Neural cell (in vitro differentiated cells): Measurements from ENCODE around the gene TOGARAM1. TPM values are rescaled to one million over a fixed set of nuclear protein-coding genes. Genes with fewer than 3 reads are reported as not detected.

Experiments
- H2AFZ ChIP-seq: fragments of 200-600, 300-800 bp; sonication (generic), shearing (Covaris generic); 2 replicates; pipeline ENCODE4 v1.6.0; 2014; ENCODE audit warnings: low read depth, mild to moderate bottlenecking, antibody characterized with exemption, low read length, moderate library complexity
- H3F3A ChIP-seq: fragments of 200-600 bp; shearing (Covaris generic); 2 replicates; pipeline ENCODE4 v1.6.1; 2016; ENCODE audit warnings: mild to moderate bottlenecking, moderate library complexity, mixed read lengths, antibody characterized with exemption, low read length; ENCODE audit not compliant: insufficient read depth, poor library complexity, severe bottlenecking
- H3K27ac ChIP-seq: fragments of 200-600, 300-800 bp; sonication (generic), shearing (Covaris generic); 2 replicates; pipeline ENCODE4 v1.5.1; 2014; ENCODE audit warnings: mild to moderate bottlenecking, low read length, moderate library complexity
- H3K27me3 ChIP-seq: fragments of 300-800, 200-600 bp; sonication (generic), shearing (Covaris generic); 2 replicates; pipeline ENCODE4 v1.6.0; 2014; ENCODE audit warnings: mild to moderate bottlenecking, low read depth, low read length, moderate library complexity; ENCODE audit not compliant: insufficient read depth
- H3K36me3 ChIP-seq: fragments of 300-800, 200-600 bp; sonication (generic), shearing (Covaris generic); 2 replicates; pipeline ENCODE4 v1.5.1; 2014; ENCODE audit warnings: mild to moderate bottlenecking, antibody characterized with exemption, low read length, moderate library complexity; ENCODE audit not compliant: insufficient read depth
- H3K4me2 ChIP-seq: fragments of 300-800, 200-600 bp; sonication (generic), shearing (Covaris generic); 2 replicates; pipeline ENCODE4 v1.6.0; 2014; ENCODE audit warnings: mild to moderate bottlenecking, low read length
- H3K4me3 ChIP-seq: fragments of 300-800, 200-600 bp; sonication (generic), shearing (Covaris generic); 2 replicates; pipeline ENCODE4 v1.5.1; 2014; ENCODE audit warnings: mild to moderate bottlenecking, low read length, moderate library complexity
- H3K79me2 ChIP-seq: fragments of 200-600 bp; shearing (Covaris generic); replicated peaks from 2 replicates; pipeline ENCODE4 v1.6.0; 2014; ENCODE audit warnings: mild to moderate bottlenecking, low read length, moderate library complexity; ENCODE audit not compliant: insufficient read depth
- H3K9ac ChIP-seq: fragments of 300-800, 200-600 bp; sonication (generic), shearing (Covaris generic); 2 replicates; pipeline ENCODE4 v1.6.1; 2016; ENCODE audit warnings: mild to moderate bottlenecking, low read length, mixed read lengths
- H3K9me2 ChIP-seq: fragments of 200-600 bp; shearing (Covaris generic); 2 replicates; pipeline ENCODE4 v1.6.1; 2016; ENCODE audit warnings: mild to moderate bottlenecking, low read length, mixed read lengths; ENCODE audit not compliant: insufficient read depth
- H3K9me3 ChIP-seq: fragments of 200-600, 300-800 bp; sonication (generic), shearing (Covaris generic); 2 replicates; pipeline ENCODE4 v1.6.1; 2016; ENCODE audit warnings: mild to moderate bottlenecking, mixed run types, low read length, moderate library complexity, mixed read lengths
- H4K20me1 ChIP-seq: fragments of 200-600 bp; shearing (Covaris generic); 2 replicates; pipeline ENCODE4 v1.6.1; 2016; ENCODE audit warnings: mild to moderate bottlenecking, mixed run types; ENCODE audit not compliant: insufficient read depth
- CTCF ChIP-seq: fragments of 450-650 bp; IDR thresholded peaks from 2 replicates; pipeline ENCODE4 v1.5.1; 2014; ENCODE audit warnings: antibody characterized with exemption, mild to moderate bottlenecking, moderate library complexity; ENCODE audit not compliant: poor library complexity, severe bottlenecking
- EP300 ChIP-seq: fragments of 450-650 bp; conservative IDR thresholded peaks from 2 replicates; pipeline ENCODE4 v1.6.1; 2014; ENCODE audit warnings: antibody characterized with exemption, mild to moderate bottlenecking, moderate library complexity; ENCODE audit not compliant: poor library complexity, severe bottlenecking
- EZH2 ChIP-seq: fragments of 200-600, 300-800 bp; shearing (Covaris generic), sonication (generic); IDR thresholded peaks from 2 replicates; pipeline ENCODE4 v1.6.1; 2014; ENCODE audit warnings: antibody characterized with exemption, low read length, borderline replicate concordance, mild to moderate bottlenecking; ENCODE audit not compliant: insufficient read depth, poor library complexity, severe bottlenecking
- MXI1 ChIP-seq: fragments of 450-650 bp; conservative IDR thresholded peaks from 2 replicates; pipeline ENCODE4 v1.6.1; 2014; ENCODE audit warnings: antibody characterized with exemption, mild to moderate bottlenecking; ENCODE audit not compliant: poor library complexity, severe bottlenecking
- POLR2AphosphoS5 ChIP-seq: IDR thresholded peaks from 2 replicates; pipeline ENCODE4 v1.6.1; 2012
- RAD21 ChIP-seq: fragments of 450-650 bp; conservative IDR thresholded peaks from 2 replicates; pipeline ENCODE4 v1.6.1; 2014; ENCODE audit warnings: antibody characterized with exemption, mild to moderate bottlenecking, moderate library complexity
- REST ChIP-seq: IDR thresholded peaks from 2 replicates; pipeline ENCODE4 v1.6.1; 2012; ENCODE audit warnings: borderline replicate concordance
- SMC3 ChIP-seq: fragments of 450-650 bp; conservative IDR thresholded peaks from 2 replicates; pipeline ENCODE4 v1.6.1; 2014; ENCODE audit warnings: antibody characterized with exemption, mild to moderate bottlenecking, moderate library complexity; ENCODE audit not compliant: poor library complexity
- TAF1 ChIP-seq: IDR thresholded peaks from 2 replicates; pipeline ENCODE4 v1.6.1; 2012; ENCODE audit warnings: low read depth
- polyA plus RNA-seq: library from polyadenylated mRNA; depleted of rRNA; stranded (reverse); fragments of >200 nt; gene quantifications from 2 replicates; pipeline ENCODE4 v1.2.3, GENCODE V29; 2014

Gene TOGARAM1
- polyA plus RNA-seq, 1 donor from 2014 or later, result 23.8 TPM

GRCh38 chr14:44979273-44979672 is 17.3 kb downstream of the TOGARAM1 start:
- TF ChIP-seq TAF1, result no peak
- TF ChIP-seq SMC3, result no peak
- no peak for TF ChIP-seq RAD21
- TF ChIP-seq MXI1, result no peak
- TF ChIP-seq REST, result no peak
- no peak for TF ChIP-seq EP300
- TF ChIP-seq CTCF, result no peak
- TF ChIP-seq EZH2, result no peak
- no peak for TF ChIP-seq POLR2AphosphoS5
- no peaks in the 10 kb centered on the region for H3K9me2 ChIP-seq
- H3K36me3 ChIP-seq, result no peaks in the 10 kb centered on the region
- peaks cover 58% of the 10 kb centered on the region for H3K79me2 ChIP-seq
- no peaks in the 10 kb centered on the region for H3K9me3 ChIP-seq
- no peak overlapping the region for H3K4me3 ChIP-seq
- H3K9ac ChIP-seq, result no peak overlapping the region
- H2AFZ ChIP-seq, result no peak overlapping the region
- no peaks in the 10 kb centered on the region for H3F3A ChIP-seq
- no peaks in the 10 kb centered on the region for H3K27me3 ChIP-seq
- H3K4me2 ChIP-seq, result no peak overlapping the region
- no peaks in the 10 kb centered on the region for H4K20me1 ChIP-seq
- no peak overlapping the region for H3K27ac ChIP-seq

- peaks cover 52% of the 10 kb centered on the region for H3K79me2 ChIP-seq
- no peak overlapping the region for H3K9ac ChIP-seq
- no peak overlapping the region for H3K27ac ChIP-seq
- H2AFZ ChIP-seq, result no peak overlapping the region
- H4K20me1 ChIP-seq, result no peaks in the 10 kb centered on the region
- no peaks in the 10 kb centered on the region for H3K9me3 ChIP-seq
- H3F3A ChIP-seq, result no peaks in the 10 kb centered on the region
- H3K27me3 ChIP-seq, result no peaks in the 10 kb centered on the region
- H3K4me3 ChIP-seq, result no peak overlapping the region
- TF ChIP-seq EZH2 (no peak), POLR2AphosphoS5 (no peak), SMC3 (no peak), TAF1 (no peak), CTCF (no peak), MXI1 (no peak), REST (no peak), EP300 (no peak), RAD21 (no peak)
- no peaks in the 10 kb centered on the region for H3K9me2 ChIP-seq
- H3K36me3 ChIP-seq, result no peaks in the 10 kb centered on the region
- no peak overlapping the region for H3K4me2 ChIP-seq
Measured at GRCh38 chr14:44979740-44980356, 17.9 kb downstream of the TOGARAM1 start.
